Endothelial cell of umbilical vein (primary cell): ENCODE results near the gene FMN2. TPM values are rescaled to one million over a fixed set of nuclear protein-coding genes. Genes with fewer than 3 reads are reported as not detected.

Experiments used
- BruUV-seq: library from RNA; stranded (reverse); fragments of 400-500 nt; replicated peaks from 2 replicates; lab custom pipeline; 2021; lab: Mats Ljungman, UMichigan
- CTCF ChIA-PET: fragments of 300-600, 350-600 bp; sonication (Branson Sonifier 250); formaldehyde crosslinking; loops from one replicate; lab custom pipeline; 2021; ENCODE audit warnings: antibody characterized with exemption, inconsistent platforms; lab: Charles Lee
- POLR2A ChIA-PET: fragments of 300-600, 350-600 bp; sonication (Branson Sonifier 250); formaldehyde crosslinking; loops from one replicate; lab custom pipeline; 2021; ENCODE audit warnings: antibody characterized with exemption, inconsistent platforms; lab: Charles Lee
- DNase-seq: peaks from one replicate; pipeline ENCODE4 v3.0.0-alpha.2; 2011; ENCODE audit warnings: low read depth, low spot score
- FAIRE-seq: peaks from 2 replicates; lab custom pipeline; 2011; peaks lifted over from hg19 to GRCh38; lab: Jason Lieb, UNC
- H2AFZ ChIP-seq: 2 replicates; pipeline ENCODE4 v1.6.0; 2012; ENCODE audit warnings: low read depth, low read length, control low read depth, inconsistent platforms
- H3K27ac ChIP-seq: 2 replicates; pipeline ENCODE4 v1.5.1; 2011; ENCODE audit warnings: low read depth, mild to moderate bottlenecking, control low read depth, low read length, moderate library complexity; ENCODE audit not compliant: insufficient read depth
- H3K27me3 ChIP-seq, 2 experiments: 2 replicates each; pipeline versions ENCODE4 v1.6.0 to v1.6.1; 2011; ENCODE audit warnings: low read length in 2 of 2, mixed read lengths in 1 of 2; ENCODE audit not compliant: control insufficient read depth in 2 of 2, insufficient read depth in 2 of 2
- H3K36me3 ChIP-seq, 2 experiments: 2 replicates in 1 of 2; 3 replicates in 1 of 2; pipeline ENCODE4 v1.5.1; 2011; ENCODE audit warnings: low read length in 2 of 2, mild to moderate bottlenecking in 1 of 2, moderate library complexity in 1 of 2; ENCODE audit not compliant: control insufficient read depth in 2 of 2, insufficient read depth in 2 of 2; ENCODE audit errors: extremely low read depth in 1 of 2
- H3K4me1 ChIP-seq: 3 replicates; pipeline ENCODE4 v1.5.1; 2011; ENCODE audit warnings: mild to moderate bottlenecking, low read length; ENCODE audit not compliant: control insufficient read depth, insufficient read depth; ENCODE audit errors: extremely low read depth
- H3K4me2 ChIP-seq: 2 replicates; pipeline ENCODE4 v1.6.1; 2011; ENCODE audit warnings: low read length, control low read depth, mixed read lengths; ENCODE audit not compliant: insufficient read depth
- H3K4me3 ChIP-seq, 3 experiments: fragments of 200-600 bp in 1 of 3; sonication (generic), shearing (Covaris generic) in 1 of 3; replicated peaks in 1 of 3; 2 replicates each; pipeline ENCODE4 v1.5.1; 2011 to 2016; ENCODE audit warnings: control low read depth in 3 of 3, low read length in 3 of 3, mild to moderate bottlenecking in 2 of 3, inconsistent platforms in 1 of 3, low read depth in 1 of 3, moderate library complexity in 1 of 3; ENCODE audit not compliant: insufficient read depth in 1 of 3
- H3K79me2 ChIP-seq: 2 replicates; pipeline ENCODE4 v1.6.0; 2012; ENCODE audit warnings: low read length, inconsistent platforms; ENCODE audit not compliant: control insufficient read depth, insufficient read depth
- H3K9ac ChIP-seq: replicated peaks from 2 replicates; pipeline ENCODE3; 2011; ENCODE audit warnings: low read length, control low read depth; ENCODE audit not compliant: insufficient read depth; ENCODE audit errors: extremely low read depth
- H3K9me1 ChIP-seq: replicated peaks from 3 replicates; pipeline ENCODE4 v1.6.0; 2011; ENCODE audit warnings: mild to moderate bottlenecking, low read length; ENCODE audit not compliant: control insufficient read depth, insufficient read depth; ENCODE audit errors: extremely low read depth
- H3K9me3 ChIP-seq: replicated peaks from 2 replicates; pipeline ENCODE4 v1.5.1; 2012; ENCODE audit warnings: low read length, inconsistent platforms; ENCODE audit not compliant: control insufficient read depth, insufficient read depth
- H4K20me1 ChIP-seq: replicated peaks from 2 replicates; pipeline ENCODE3; 2011; ENCODE audit warnings: mild to moderate bottlenecking, low read length; ENCODE audit not compliant: control insufficient read depth, insufficient read depth; ENCODE audit errors: extremely low read depth
- EZH2 ChIP-seq: IDR thresholded peaks from 2 replicates; pipeline ENCODE4 v1.6.1; 2012; ENCODE audit warnings: borderline replicate concordance, low read depth, mild to moderate bottlenecking, moderate library complexity, low read length, inconsistent platforms; ENCODE audit not compliant: severe bottlenecking
- FOS ChIP-seq: IDR thresholded peaks from 2 replicates; pipeline ENCODE4 v1.6.1; 2011; ENCODE audit warnings: mild to moderate bottlenecking, low read length, moderate library complexity, borderline replicate concordance; ENCODE audit not compliant: insufficient read depth
- GATA2 ChIP-seq: IDR thresholded peaks from 2 replicates; pipeline ENCODE4 v1.7.0; 2011; ENCODE audit warnings: low read depth, mild to moderate bottlenecking, moderate library complexity, mixed read lengths, low read length; ENCODE audit not compliant: insufficient read length, insufficient read depth
- JUN ChIP-seq: IDR thresholded peaks from 2 replicates; pipeline ENCODE4 v1.6.1; 2011; ENCODE audit warnings: borderline replicate concordance, low read depth; ENCODE audit not compliant: insufficient read length, insufficient read depth
- MYC ChIP-seq: IDR thresholded peaks from one replicate; pipeline ENCODE4 v1.6.1; 2011; ENCODE audit warnings: mild to moderate bottlenecking, low read depth, low read length
- POLR2A ChIP-seq: IDR thresholded peaks from 2 replicates; pipeline ENCODE4 v1.6.1; 2012; ENCODE audit warnings: low read depth, mild to moderate bottlenecking, control low read depth, low read length
- POLR2AphosphoS5 ChIP-seq: IDR thresholded peaks from 2 replicates; pipeline ENCODE4 v1.6.1; 2012; ENCODE audit warnings: low read depth, mild to moderate bottlenecking, control low read depth, low read length, moderate library complexity; ENCODE audit not compliant: insufficient read depth
- dilution Hi-C: fragments of 300-500 bp; cut with MboI; formaldehyde crosslinking; loops from one replicate; pipeline ENCODE4 v1.15.0; 2019; ENCODE audit warnings: low sequenced_read_pairs; ENCODE audit not compliant: extremely low pct_ligation_motif_present
- intact Hi-C: fragments of 100-400 bp; cut with micrococcal nuclease; formaldehyde crosslinking; loops from one replicate; pipeline ENCODE4 v1.10.0; 2022
- polyA plus RNA-seq, 4 experiments: library from polyadenylated mRNA; depleted of rRNA in 3 of 4; stranded (reverse) in 3 of 4; unstranded in 1 of 4; fragments of >200 nt; gene quantifications; 2 replicates each; pipeline versions ENCODE4 v1.2.1 to v1.2.3, GENCODE V29; 2011 to 2012; ENCODE audit warnings: missing spikeins in 1 of 4
- total RNA-seq: library from RNA; stranded (reverse); gene quantifications from 2 replicates; pipeline ENCODE4 v1.2.3, GENCODE V29; 2021
- TF ChIP-seq, protein P1 (sequence below): IDR thresholded peaks from 2 replicates; pipeline ENCODE4 v1.6.1; 2011; ENCODE audit not compliant: insufficient read depth, insufficient read length
- TF ChIP-seq, protein P2 (sequence below), 2 donors: IDR thresholded peaks; 1 replicate in 1 of 2; 2 replicates in 1 of 2; pipeline ENCODE4 v1.5.1; 2011; ENCODE audit warnings: low read length in 2 of 2, mild to moderate bottlenecking in 2 of 2, moderate library complexity in 2 of 2, control low read depth in 1 of 2, inconsistent platforms in 1 of 2, low read depth in 1 of 2; ENCODE audit not compliant: insufficient read depth in 1 of 2; ENCODE audit errors: extremely low read depth in 1 of 2

The FMN2 gene
- total and polyA plus RNA-seq, 2 donors (not counting 3 experiments of a cell fraction or from before 2014, with no cell fraction given), result not detected

DNA sequence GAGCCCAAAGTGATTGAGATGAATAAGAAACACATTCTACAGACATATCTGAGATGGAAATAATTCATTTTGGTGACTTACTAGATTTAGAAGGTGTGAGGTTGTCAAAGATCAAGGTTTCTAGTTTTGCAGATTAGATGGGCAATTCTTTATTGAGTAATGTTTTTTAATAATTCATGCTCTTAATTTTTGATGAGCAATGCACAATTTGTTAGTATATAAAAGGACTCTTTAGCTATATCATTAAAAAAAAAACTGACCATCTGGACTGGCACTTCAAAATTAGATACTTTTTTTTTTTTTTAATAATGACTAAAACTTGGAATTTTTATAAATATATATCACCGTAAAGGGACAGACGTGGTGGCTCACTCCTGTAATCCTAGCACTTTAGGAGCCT, 63.9 kb downstream of the FMN2 start:
- H3K9ac ChIP-seq, result no peak overlapping the region
- no peaks in the 10 kb centered on the region for H3K4me1 ChIP-seq
- H3K9me3 ChIP-seq, result no peaks in the 10 kb centered on the region
- no peak overlapping the region for H3K4me3 ChIP-seq
- H3K4me2 ChIP-seq, result no peak overlapping the region
- no peak overlapping the region for H2AFZ ChIP-seq
- H3K79me2 ChIP-seq, result no peaks in the 10 kb centered on the region
- TF ChIP-seq JUN (no peak), FOS (no peak), POLR2A (no peak), EZH2 (no peak), MYC (no peak), POLR2AphosphoS5 (no peak), GATA2 (no peak)
- TF ChIP-seq, protein P1, sequence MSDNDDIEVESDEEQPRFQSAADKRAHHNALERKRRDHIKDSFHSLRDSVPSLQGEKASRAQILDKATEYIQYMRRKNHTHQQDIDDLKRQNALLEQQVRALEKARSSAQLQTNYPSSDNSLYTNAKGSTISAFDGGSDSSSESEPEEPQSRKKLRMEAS, result no peak
- TF ChIP-seq, protein P2, sequence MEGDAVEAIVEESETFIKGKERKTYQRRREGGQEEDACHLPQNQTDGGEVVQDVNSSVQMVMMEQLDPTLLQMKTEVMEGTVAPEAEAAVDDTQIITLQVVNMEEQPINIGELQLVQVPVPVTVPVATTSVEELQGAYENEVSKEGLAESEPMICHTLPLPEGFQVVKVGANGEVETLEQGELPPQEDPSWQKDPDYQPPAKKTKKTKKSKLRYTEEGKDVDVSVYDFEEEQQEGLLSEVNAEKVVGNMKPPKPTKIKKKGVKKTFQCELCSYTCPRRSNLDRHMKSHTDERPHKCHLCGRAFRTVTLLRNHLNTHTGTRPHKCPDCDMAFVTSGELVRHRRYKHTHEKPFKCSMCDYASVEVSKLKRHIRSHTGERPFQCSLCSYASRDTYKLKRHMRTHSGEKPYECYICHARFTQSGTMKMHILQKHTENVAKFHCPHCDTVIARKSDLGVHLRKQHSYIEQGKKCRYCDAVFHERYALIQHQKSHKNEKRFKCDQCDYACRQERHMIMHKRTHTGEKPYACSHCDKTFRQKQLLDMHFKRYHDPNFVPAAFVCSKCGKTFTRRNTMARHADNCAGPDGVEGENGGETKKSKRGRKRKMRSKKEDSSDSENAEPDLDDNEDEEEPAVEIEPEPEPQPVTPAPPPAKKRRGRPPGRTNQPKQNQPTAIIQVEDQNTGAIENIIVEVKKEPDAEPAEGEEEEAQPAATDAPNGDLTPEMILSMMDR (IDR thresholded peaks at IDR 0.05; ENCODE audit: extremely low read depth in 1 of 2, insufficient read depth in 1 of 2, low read depth in 1 of 2, low read length in 2 of 2), result no peak
- no peak overlapping the region for H3K27ac ChIP-seq
- ChIA-PET CTCF (interaction anchor here (0.9 to 1.2 kb wide), 2 partner anchors 10 to 128 kb away, joined by 3 to 4 read pairs; no protein-coding TSS in a partner anchor), POLR2A (no interaction called here)
- no peak for FAIRE-seq
- no TSS peak for BruUV-seq
- no peaks in the 10 kb centered on the region for H3K27me3 ChIP-seq
- intact Hi-C loops, result no loop called here
- no peaks in the 10 kb centered on the region for H3K9me1 ChIP-seq
- H4K20me1 ChIP-seq, result no peaks in the 10 kb centered on the region
- H3K36me3 ChIP-seq, result no peaks in the 10 kb centered on the region
- dilution Hi-C loops, result no loop called here
- no peak for DNase-seq
